Measurements from ENCODE around the gene B3GLCT. TPM values are rescaled to one million over a fixed set of nuclear protein-coding genes. Genes with fewer than 3 reads are reported as not detected.

The B3GLCT gene
- total RNA-seq, 1 donor from 2014 or later: 16.5 TPM

DNA sequence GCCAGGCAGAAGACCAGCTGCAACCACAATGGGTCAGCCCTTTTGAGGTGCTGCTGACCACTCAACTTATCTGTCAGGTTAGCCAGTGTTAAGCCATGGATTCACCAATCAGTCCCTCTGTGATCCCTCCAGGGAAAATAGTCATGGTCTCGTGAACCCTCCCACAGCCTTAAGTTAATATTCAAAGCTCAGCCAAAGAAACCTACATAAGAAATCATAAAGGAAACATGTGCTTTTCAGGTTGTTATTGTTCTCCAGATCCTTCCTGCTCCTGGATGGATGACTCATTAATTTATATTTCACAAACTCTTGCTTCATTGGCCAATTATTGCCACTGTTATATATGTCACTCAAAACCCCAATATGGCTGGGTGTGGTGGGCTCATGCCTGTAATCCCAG is 161.9 kb downstream of the B3GLCT start:
- no peaks in the 10 kb centered on the region for H3K36me3 Mint-ChIP-seq
- H3K4me3 Mint-ChIP-seq: no peak overlapping the region
- no peak for DNase-seq (ENCODE audit: extremely low spot score, unreplicated experiment)
- TF ChIP-seq, protein P1, sequence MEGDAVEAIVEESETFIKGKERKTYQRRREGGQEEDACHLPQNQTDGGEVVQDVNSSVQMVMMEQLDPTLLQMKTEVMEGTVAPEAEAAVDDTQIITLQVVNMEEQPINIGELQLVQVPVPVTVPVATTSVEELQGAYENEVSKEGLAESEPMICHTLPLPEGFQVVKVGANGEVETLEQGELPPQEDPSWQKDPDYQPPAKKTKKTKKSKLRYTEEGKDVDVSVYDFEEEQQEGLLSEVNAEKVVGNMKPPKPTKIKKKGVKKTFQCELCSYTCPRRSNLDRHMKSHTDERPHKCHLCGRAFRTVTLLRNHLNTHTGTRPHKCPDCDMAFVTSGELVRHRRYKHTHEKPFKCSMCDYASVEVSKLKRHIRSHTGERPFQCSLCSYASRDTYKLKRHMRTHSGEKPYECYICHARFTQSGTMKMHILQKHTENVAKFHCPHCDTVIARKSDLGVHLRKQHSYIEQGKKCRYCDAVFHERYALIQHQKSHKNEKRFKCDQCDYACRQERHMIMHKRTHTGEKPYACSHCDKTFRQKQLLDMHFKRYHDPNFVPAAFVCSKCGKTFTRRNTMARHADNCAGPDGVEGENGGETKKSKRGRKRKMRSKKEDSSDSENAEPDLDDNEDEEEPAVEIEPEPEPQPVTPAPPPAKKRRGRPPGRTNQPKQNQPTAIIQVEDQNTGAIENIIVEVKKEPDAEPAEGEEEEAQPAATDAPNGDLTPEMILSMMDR (conservative IDR thresholded peaks at IDR 0.05): no peak
- no peak overlapping the region for H3K27ac Mint-ChIP-seq
- H3K4me1 Mint-ChIP-seq (ENCODE audit: unreplicated experiment): no peaks in the 10 kb centered on the region
- H3K9me3 Mint-ChIP-seq: peaks cover 7% of the 10 kb centered on the region
- no peaks in the 10 kb centered on the region for H3K27me3 Mint-ChIP-seq

DNA sequence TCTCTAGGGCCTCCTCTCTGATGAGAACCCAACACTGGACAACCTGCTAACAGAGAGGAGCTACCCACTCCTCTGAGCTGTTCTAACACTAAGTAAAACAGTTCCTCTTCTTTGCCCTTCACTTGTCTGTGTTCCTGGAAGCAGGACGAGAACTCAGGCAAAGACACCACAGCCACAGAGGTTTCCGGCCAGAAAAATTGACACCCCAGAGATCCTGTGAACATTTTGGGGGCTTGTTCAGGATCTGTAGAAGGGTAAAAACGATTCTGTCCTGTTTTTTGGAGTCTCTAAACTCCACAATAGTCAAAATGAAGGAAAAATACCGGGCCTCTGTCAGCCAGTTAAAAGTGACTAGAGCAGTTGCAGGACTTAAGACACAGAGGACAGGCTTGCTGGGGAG is 165.9 kb downstream of the B3GLCT start:
- Mint-ChIP-seq H3K9me3 (peaks cover 7% of the 10 kb centered on the region), H3K27ac (no peak overlapping the region), H3K4me1 (ENCODE audit: unreplicated experiment) (no peaks in the 10 kb centered on the region), H3K36me3 (no peaks in the 10 kb centered on the region), H3K4me3 (no peak overlapping the region), H3K27me3 (no peaks in the 10 kb centered on the region)
- TF ChIP-seq, protein P1 (conservative IDR thresholded peaks at IDR 0.05): no peak
- no peak for DNase-seq (ENCODE audit: extremely low spot score, unreplicated experiment)

DNA sequence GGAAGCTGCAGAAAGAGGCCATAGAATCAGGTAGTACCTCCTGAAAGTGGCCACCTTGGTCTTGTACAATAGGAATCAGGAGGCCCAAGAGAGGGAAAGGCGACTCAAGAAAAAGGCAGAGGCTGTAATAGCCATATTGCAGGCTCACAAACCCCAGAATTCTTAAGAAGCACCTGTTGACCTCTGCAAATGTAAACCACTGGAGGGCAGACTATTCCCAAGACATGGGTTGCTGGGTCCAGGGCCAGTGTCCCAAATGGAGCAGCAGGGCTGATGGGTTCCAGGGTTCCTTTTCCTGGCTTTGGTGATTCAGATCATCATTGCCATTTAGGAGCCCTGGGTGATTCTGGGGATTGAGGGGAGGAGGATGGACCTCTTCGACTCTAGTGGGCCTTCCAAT is 167.6 kb downstream of the B3GLCT start:
- H3K27me3 Mint-ChIP-seq: no peaks in the 10 kb centered on the region
- TF ChIP-seq, protein P1 (conservative IDR thresholded peaks at IDR 0.05): no peak
- H3K4me1 Mint-ChIP-seq (ENCODE audit: unreplicated experiment): no peaks in the 10 kb centered on the region
- no peak for DNase-seq (ENCODE audit: extremely low spot score, unreplicated experiment)
- H3K27ac Mint-ChIP-seq: no peak overlapping the region
- H3K9me3 Mint-ChIP-seq: no peaks in the 10 kb centered on the region
- H3K4me3 Mint-ChIP-seq: no peak overlapping the region
- no peaks in the 10 kb centered on the region for H3K36me3 Mint-ChIP-seq

DNA sequence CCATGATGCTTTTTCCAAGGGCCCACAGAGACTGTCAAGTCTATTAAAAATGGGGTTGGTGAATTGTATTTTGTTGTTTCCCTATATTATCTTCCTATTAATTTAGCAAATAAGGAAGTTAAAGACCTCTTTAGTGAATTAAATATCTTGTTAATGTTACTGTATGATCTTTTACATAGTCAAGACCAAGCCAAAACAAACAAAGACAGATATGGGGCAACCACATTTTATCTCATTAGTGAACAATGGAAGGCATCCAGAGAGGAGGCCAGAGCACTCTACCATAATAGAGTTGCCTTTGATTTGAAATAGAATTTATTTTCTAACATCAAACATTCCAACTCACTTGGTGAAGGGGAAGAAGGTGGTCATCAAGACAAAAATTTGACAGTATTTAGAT is 169.4 kb downstream of the B3GLCT start:
- DNase-seq (ENCODE audit: extremely low spot score, unreplicated experiment): no peak
- H3K27me3 Mint-ChIP-seq: no peaks in the 10 kb centered on the region
- H3K4me3 Mint-ChIP-seq: no peak overlapping the region
- no peaks in the 10 kb centered on the region for H3K4me1 Mint-ChIP-seq (ENCODE audit: unreplicated experiment)
- H3K36me3 Mint-ChIP-seq: no peaks in the 10 kb centered on the region
- H3K27ac Mint-ChIP-seq: no peak overlapping the region
- TF ChIP-seq, protein P1 (conservative IDR thresholded peaks at IDR 0.05): no peak
- no peaks in the 10 kb centered on the region for H3K9me3 Mint-ChIP-seq

DNA sequence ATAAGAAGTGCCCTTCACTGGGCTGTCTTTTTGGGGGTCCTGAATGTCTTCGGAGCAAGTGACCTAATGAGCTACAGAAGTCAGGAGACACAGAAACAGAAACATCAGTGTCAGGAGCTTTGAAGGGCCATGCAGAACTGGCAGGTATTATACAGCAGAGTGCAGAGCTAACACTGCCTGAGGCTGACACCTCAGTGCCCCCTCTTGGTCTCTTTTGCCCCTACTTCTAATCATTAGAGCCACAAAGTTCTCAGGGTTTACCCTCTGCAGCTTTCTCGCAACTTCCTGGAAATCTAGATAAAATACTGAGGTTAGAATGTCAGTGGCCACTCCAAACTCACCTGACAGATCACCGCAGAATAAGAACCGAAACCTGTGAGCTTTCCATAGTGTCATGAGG is 172.7 kb downstream of the B3GLCT start:
- Mint-ChIP-seq H3K4me3 (no peak overlapping the region), H3K27ac (no peak overlapping the region), H3K9me3 (no peaks in the 10 kb centered on the region), H3K27me3 (no peaks in the 10 kb centered on the region), H3K4me1 (ENCODE audit: unreplicated experiment) (no peaks in the 10 kb centered on the region), H3K36me3 (no peaks in the 10 kb centered on the region)
- no peak for DNase-seq (ENCODE audit: extremely low spot score, unreplicated experiment)
- TF ChIP-seq, protein P1 (conservative IDR thresholded peaks at IDR 0.05): no peak

DNA sequence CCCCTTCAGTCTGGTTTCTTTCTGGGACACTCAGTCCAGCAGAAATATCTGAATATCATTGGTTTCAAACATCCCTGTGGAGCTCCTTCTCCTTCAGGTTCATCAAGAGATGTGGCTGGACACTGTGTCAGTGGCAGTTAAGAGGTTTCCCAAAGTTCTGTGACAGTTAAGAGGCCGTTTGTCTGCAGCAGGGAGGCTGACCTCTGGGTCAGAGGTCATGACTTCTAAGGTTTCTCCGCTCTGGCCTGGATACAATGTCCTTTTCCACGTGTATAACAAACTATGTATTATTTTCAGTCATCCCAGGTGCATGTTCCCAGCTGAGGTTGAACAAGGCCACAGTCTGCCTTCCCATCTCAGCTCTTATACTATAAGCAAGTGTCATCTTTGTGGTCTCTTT is 174.9 kb downstream of the B3GLCT start:
- Mint-ChIP-seq H3K36me3 (no peaks in the 10 kb centered on the region), H3K9me3 (peaks cover 6% of the 10 kb centered on the region), H3K4me3 (no peak overlapping the region), H3K4me1 (ENCODE audit: unreplicated experiment) (no peaks in the 10 kb centered on the region), H3K27me3 (no peaks in the 10 kb centered on the region), H3K27ac (no peak overlapping the region)
- no peak for DNase-seq (ENCODE audit: extremely low spot score, unreplicated experiment)
- TF ChIP-seq, protein P1 (conservative IDR thresholded peaks at IDR 0.05): no peak

Data from type B pancreatic cell (in vitro differentiated cells).